ENCODE measurements around the gene ACY1.

- no peak for TF ChIP-seq POLR2A (IDR thresholded peaks at IDR 0.05)
- TF ChIP-seq, protein P1, sequence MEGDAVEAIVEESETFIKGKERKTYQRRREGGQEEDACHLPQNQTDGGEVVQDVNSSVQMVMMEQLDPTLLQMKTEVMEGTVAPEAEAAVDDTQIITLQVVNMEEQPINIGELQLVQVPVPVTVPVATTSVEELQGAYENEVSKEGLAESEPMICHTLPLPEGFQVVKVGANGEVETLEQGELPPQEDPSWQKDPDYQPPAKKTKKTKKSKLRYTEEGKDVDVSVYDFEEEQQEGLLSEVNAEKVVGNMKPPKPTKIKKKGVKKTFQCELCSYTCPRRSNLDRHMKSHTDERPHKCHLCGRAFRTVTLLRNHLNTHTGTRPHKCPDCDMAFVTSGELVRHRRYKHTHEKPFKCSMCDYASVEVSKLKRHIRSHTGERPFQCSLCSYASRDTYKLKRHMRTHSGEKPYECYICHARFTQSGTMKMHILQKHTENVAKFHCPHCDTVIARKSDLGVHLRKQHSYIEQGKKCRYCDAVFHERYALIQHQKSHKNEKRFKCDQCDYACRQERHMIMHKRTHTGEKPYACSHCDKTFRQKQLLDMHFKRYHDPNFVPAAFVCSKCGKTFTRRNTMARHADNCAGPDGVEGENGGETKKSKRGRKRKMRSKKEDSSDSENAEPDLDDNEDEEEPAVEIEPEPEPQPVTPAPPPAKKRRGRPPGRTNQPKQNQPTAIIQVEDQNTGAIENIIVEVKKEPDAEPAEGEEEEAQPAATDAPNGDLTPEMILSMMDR (IDR thresholded peaks at IDR 0.05), result no peak
Observed at GRCh38 chr3:51966016-51966415, 17.3 kb upstream of the ACY1 start.

Data from body of pancreas (tissue), 4 donors.